OCI-LY7 (cell line): Measurements from ENCODE around the gene TUBB1. TPM values are rescaled to one million over a fixed set of nuclear protein-coding genes. Genes with fewer than 3 reads are reported as not detected.

ENCODE experiments used
- BruUV-seq: library from RNA; stranded (reverse); fragments of 400-500 nt; replicated peaks from 2 replicates; lab custom pipeline; 2021; lab: Mats Ljungman, UMichigan
- CTCF ChIA-PET: fragments of 300-600 bp; sonication (Branson Sonifier 250); formaldehyde crosslinking; loops from one replicate; lab custom pipeline; 2022; ENCODE audit warnings: antibody characterized with exemption; ENCODE audit not compliant: unreplicated experiment; lab: Charles Lee
- POLR2A ChIA-PET: fragments of 300-600 bp; sonication (Branson Sonifier 250); formaldehyde crosslinking; loops from one replicate; lab custom pipeline; 2022; ENCODE audit warnings: antibody characterized with exemption; lab: Charles Lee
- DNase-seq: peaks from one replicate; pipeline ENCODE4 v3.0.0-alpha.2; 2015; ENCODE audit warnings: low spot score
- H2AFZ ChIP-seq: fragments of 200-600 bp; sonication (generic), shearing (Covaris generic); 2 replicates; pipeline ENCODE4 v1.6.1; 2014; ENCODE audit warnings: mild to moderate bottlenecking, antibody characterized with exemption, low read length, moderate library complexity
- H3K27ac ChIP-seq: fragments of 200-600 bp; sonication (generic); 2 replicates; pipeline ENCODE4 v1.5.1; 2014; ENCODE audit warnings: mixed run types, low read depth, mild to moderate bottlenecking, moderate library complexity, low read length, inconsistent platforms; ENCODE audit not compliant: poor library complexity, severe bottlenecking
- H3K36me3 ChIP-seq: fragments of 200-600 bp; sonication (generic); 2 replicates; pipeline ENCODE4 v1.6.1; 2014; ENCODE audit warnings: mild to moderate bottlenecking, antibody characterized with exemption, low read length, moderate library complexity, mixed read lengths; ENCODE audit not compliant: insufficient read depth
- H3K4me1 ChIP-seq: fragments of 200-600 bp; sonication (generic); 2 replicates; pipeline ENCODE4 v1.5.1; 2014; ENCODE audit warnings: mild to moderate bottlenecking, low read length; ENCODE audit not compliant: insufficient read depth, poor library complexity, severe bottlenecking
- H3K4me2 ChIP-seq: fragments of 200-600 bp; sonication (generic); 2 replicates; pipeline ENCODE4 v1.6.1; 2014; ENCODE audit warnings: mild to moderate bottlenecking, low read length
- H3K4me3 ChIP-seq: fragments of 200-600 bp; sonication (generic); 2 replicates; pipeline ENCODE4 v1.5.1; 2014; ENCODE audit warnings: mild to moderate bottlenecking, low read depth, low read length; ENCODE audit not compliant: poor library complexity, severe bottlenecking
- H3K79me2 ChIP-seq: fragments of 200-600 bp; sonication (generic); 2 replicates; pipeline ENCODE4 v1.6.1; 2016; ENCODE audit warnings: low read depth, mild to moderate bottlenecking, low read length, moderate library complexity, mixed read lengths; ENCODE audit not compliant: insufficient read depth
- H3K9me2 ChIP-seq: fragments of 200-600 bp; sonication (generic); 2 replicates; pipeline ENCODE4 v1.6.1; 2016; ENCODE audit warnings: mild to moderate bottlenecking, low read length, mixed read lengths; ENCODE audit not compliant: insufficient read depth
- H3K9me3 ChIP-seq: fragments of 200-600 bp; sonication (generic); 2 replicates; pipeline ENCODE4 v1.6.1; 2014; ENCODE audit warnings: mild to moderate bottlenecking, mixed run types, low read length, mixed read lengths
- H4K20me1 ChIP-seq: fragments of 200-600 bp; sonication (generic); 2 replicates; pipeline ENCODE4 v1.6.1; 2014; ENCODE audit warnings: mild to moderate bottlenecking, antibody characterized with exemption, low read length, moderate library complexity, mixed read lengths; ENCODE audit not compliant: insufficient read depth
- EZH2phosphoT487 ChIP-seq: fragments of 200-600 bp; sonication (generic); IDR thresholded peaks from 2 replicates; pipeline ENCODE4 v1.6.1; 2018; ENCODE audit warnings: low read depth, borderline replicate concordance, mild to moderate bottlenecking, mixed run types, antibody characterized with exemption, low read length, moderate library complexity, mixed read lengths
- intact Hi-C: fragments of 100-400 bp; cut with micrococcal nuclease; formaldehyde crosslinking; loops from one replicate; pipeline ENCODE4 v1.10.0; 2022; ENCODE audit not compliant: unreplicated experiment
- total RNA-seq, 2 experiments: library from RNA; depleted of rRNA in 1 of 2; stranded (reverse); fragments of >200 nt in 1 of 2; shearing (Covaris generic) in 1 of 2; gene quantifications; 2 replicates each; pipeline ENCODE4 v1.2.3, GENCODE V29; 2014 to 2022
- TF ChIP-seq, protein P1 (sequence below): fragments of 200-600 bp; sonication (generic); conservative IDR thresholded peaks from 2 replicates; pipeline ENCODE4 v1.5.1; 2014; ENCODE audit warnings: mild to moderate bottlenecking, antibody characterized with exemption, low read length, moderate library complexity, mixed read lengths

Gene TUBB1
- total RNA-seq, 2 experiments from 2014 or later = 0.11 TPM; not detected in 1

DNA sequence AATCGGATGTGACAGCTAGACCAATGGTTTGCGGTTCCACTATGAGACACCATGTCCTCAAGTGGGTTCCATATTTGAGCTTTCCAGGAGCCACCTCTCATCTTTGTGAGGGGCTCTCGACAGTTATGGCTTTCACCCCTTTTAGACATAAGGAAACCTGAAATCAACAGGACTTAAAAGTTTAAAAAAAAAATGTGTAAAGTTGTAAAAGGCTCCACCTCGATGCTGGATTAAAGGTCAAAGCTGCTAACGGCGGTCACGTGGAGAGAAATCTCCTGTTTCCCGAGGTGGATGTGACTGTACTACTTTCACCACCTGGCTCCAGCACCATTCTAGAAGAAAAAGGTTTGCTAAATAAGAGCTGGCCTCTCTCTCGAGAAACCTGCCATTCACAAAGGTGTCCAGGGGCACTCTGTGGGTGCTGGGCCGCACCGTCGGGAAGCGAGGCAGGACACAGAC is 12.4 kb downstream of the TUBB1 start:
- peak overlapping the region; percentile 57 for H3K27ac ChIP-seq
- peak; percentile 48 for DNase-seq
- no TSS peak for BruUV-seq
- CTCF ChIA-PET = interaction anchor here (0.9 kb wide), 1 partner anchor 23 kb away, joined by 3 read pairs; no protein-coding TSS in a partner anchor
- H3K79me2 ChIP-seq = peaks cover 63% of the 10 kb centered on the region
- H3K36me3 ChIP-seq = peaks cover 87% of the 10 kb centered on the region
- H4K20me1 ChIP-seq = peaks cover 41% of the 10 kb centered on the region
- peaks cover 49% of the 10 kb centered on the region for H3K4me1 ChIP-seq
- no peaks in the 10 kb centered on the region for H3K9me3 ChIP-seq
- POLR2A ChIA-PET = interaction anchor here (0.9 to 4.3 kb wide), 12 partner anchors 9 to 140 kb away, joined by 3 to 32 read pairs (median 7); partner anchors contain the start of genes PRELID3B and TUBB1
- intact Hi-C loops = loop anchor here (1.0 to 5.0 kb wide), 3 partner anchors 24 to 139 kb away; partner anchors contain the start of gene CTSZ
- H3K9me2 ChIP-seq = no peaks in the 10 kb centered on the region
- peak overlapping the region; percentile 76 for H3K4me3 ChIP-seq
- TF ChIP-seq, protein P1, sequence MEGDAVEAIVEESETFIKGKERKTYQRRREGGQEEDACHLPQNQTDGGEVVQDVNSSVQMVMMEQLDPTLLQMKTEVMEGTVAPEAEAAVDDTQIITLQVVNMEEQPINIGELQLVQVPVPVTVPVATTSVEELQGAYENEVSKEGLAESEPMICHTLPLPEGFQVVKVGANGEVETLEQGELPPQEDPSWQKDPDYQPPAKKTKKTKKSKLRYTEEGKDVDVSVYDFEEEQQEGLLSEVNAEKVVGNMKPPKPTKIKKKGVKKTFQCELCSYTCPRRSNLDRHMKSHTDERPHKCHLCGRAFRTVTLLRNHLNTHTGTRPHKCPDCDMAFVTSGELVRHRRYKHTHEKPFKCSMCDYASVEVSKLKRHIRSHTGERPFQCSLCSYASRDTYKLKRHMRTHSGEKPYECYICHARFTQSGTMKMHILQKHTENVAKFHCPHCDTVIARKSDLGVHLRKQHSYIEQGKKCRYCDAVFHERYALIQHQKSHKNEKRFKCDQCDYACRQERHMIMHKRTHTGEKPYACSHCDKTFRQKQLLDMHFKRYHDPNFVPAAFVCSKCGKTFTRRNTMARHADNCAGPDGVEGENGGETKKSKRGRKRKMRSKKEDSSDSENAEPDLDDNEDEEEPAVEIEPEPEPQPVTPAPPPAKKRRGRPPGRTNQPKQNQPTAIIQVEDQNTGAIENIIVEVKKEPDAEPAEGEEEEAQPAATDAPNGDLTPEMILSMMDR = no peak
- no peak for TF ChIP-seq EZH2phosphoT487
- no peak overlapping the region for H2AFZ ChIP-seq
- H3K4me2 ChIP-seq = peak overlapping the region; percentile 97

DNA sequence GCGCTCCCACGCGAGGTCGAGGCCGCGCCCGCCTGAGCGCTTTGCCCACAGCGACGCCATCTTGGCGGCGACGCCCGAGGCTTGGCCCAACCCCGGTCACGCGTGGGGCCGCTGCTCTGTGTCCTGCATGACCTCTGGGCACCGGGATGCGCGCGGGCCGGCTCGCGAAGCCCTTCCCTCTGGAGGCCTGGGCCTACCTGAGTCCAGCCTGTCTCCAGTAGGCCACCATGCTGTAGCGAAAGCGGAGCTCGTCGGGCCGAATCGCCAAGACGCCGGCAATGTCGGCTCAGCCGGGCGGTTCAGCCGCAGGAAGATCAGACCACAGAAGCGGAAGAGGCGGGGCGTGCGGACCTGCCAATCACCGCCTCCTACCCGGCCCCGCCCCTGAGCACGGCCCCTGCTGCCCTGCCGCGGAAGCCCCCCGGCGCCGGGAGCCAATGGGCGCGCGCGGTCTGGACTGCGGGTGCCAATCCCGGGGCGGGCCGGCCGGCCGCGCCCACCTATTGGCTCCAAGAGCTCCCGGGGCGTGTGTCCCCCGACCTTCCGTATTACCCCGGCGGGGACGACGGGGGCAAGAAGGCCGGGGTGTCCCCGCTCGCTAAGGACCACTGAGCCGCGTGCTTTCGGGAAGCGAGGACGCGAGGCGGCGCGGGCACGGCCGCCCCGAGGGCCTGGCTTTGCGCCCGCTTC is 12.9 kb downstream of the TUBB1 start, which contains the start of gene ATP5F1E:
TSS of gene ATP5F1E (minus strand) at position 313 of the 690 bp plus-strand sequence. CDS start at position 229, 84 bp downstream.
- no peak within 1 kb of the TSS; the same call in 1 of the 2 replicates for H2AFZ ChIP-seq
- TF ChIP-seq, protein P1 = no peak
- no peak for TF ChIP-seq EZH2phosphoT487
- H3K27ac ChIP-seq = peak within 1 kb of the TSS; percentile 72
- H3K79me2 ChIP-seq = peaks cover 64% of the 10 kb centered on the region
- intact Hi-C loops = loop anchor here (1.0 to 5.0 kb wide), 3 partner anchors 25 to 139 kb away; partner anchors contain the start of gene CTSZ
- peak within 1 kb of the TSS; percentile 97 for H3K4me2 ChIP-seq
- H3K9me2 ChIP-seq = no peaks in the 10 kb centered on the region
- peak within 1 kb of the TSS; percentile 76 for H3K4me3 ChIP-seq
- H3K9me3 ChIP-seq = no peaks in the 10 kb centered on the region
- CTCF ChIA-PET = interaction anchor here (0.9 kb wide), 1 partner anchor 23 kb away, joined by 3 read pairs; no protein-coding TSS in a partner anchor
- peak; percentile 97 for DNase-seq
- peaks cover 87% of the 10 kb centered on the region for H3K36me3 ChIP-seq
- BruUV-seq = no TSS peak
- peaks cover 38% of the 10 kb centered on the region for H4K20me1 ChIP-seq
- POLR2A ChIA-PET = interaction anchor here (0.6 to 4.3 kb wide), 16 partner anchors 9 to 381 kb away, joined by 3 to 32 read pairs (median 5); partner anchors contain the start of genes PRELID3B and TUBB1
- H3K4me1 ChIP-seq = peaks cover 49% of the 10 kb centered on the region
